DMS114 treated with DMSO at 0.1 percent for 48 hours (cell line): ENCODE measurements around the gene PITPNB.

ENCODE experiments used
- DNase-seq: peaks from one replicate; lab custom pipeline; 2025; ENCODE audit not compliant: unreplicated experiment; lab: John Stamatoyannopoulos, UW

The PITPNB gene

GRCh38 chr22:27804470-27805297 is 114.4 kb downstream of the PITPNB start:
- DNase-seq, result peak; percentile 69

- DNase-seq, result no peak
Observed at GRCh38 chr22:27803841-27804415, 115.1 kb downstream of the PITPNB start.

- DNase-seq, result no peak
Observed at GRCh38 chr22:27802346-27803073, 116.5 kb downstream of the PITPNB start.
